ENCODE results near the gene OR10AD1. TPM values are rescaled to one million over a fixed set of nuclear protein-coding genes. Genes with fewer than 3 reads are reported as not detected.

OR10AD1 gene
- polyA plus RNA-seq, 1 donor from 2014 or later: not detected

- no peaks in the 10 kb centered on the region for H3K79me2 ChIP-seq (replicated peaks; ENCODE audit: insufficient read depth, low read length)
- TF ChIP-seq RAD21 (conservative IDR thresholded peaks at IDR 0.05) (no peak), SMC3 (conservative IDR thresholded peaks at IDR 0.05; ENCODE audit: poor library complexity) (no peak), TAF1 (IDR thresholded peaks at IDR 0.05; ENCODE audit: low read depth) (no peak), MXI1 (conservative IDR thresholded peaks at IDR 0.05; ENCODE audit: poor library complexity, severe bottlenecking) (no peak), REST (IDR thresholded peaks at IDR 0.05; ENCODE audit: borderline replicate concordance) (no peak), CTCF (IDR thresholded peaks at IDR 0.05; ENCODE audit: poor library complexity, severe bottlenecking) (no peak), EP300 (conservative IDR thresholded peaks at IDR 0.05; ENCODE audit: poor library complexity, severe bottlenecking) (no peak)
- no peaks in the 10 kb centered on the region for H3K9me2 ChIP-seq (ENCODE audit: insufficient read depth, low read length)
- no peaks in the 10 kb centered on the region for H4K20me1 ChIP-seq (ENCODE audit: insufficient read depth)
- no peak overlapping the region for H3K4me2 ChIP-seq (ENCODE audit: low read length)
- H3F3A ChIP-seq (ENCODE audit: insufficient read depth, low read length, poor library complexity, severe bottlenecking): no peaks in the 10 kb centered on the region
- no peaks in the 10 kb centered on the region for H3K36me3 ChIP-seq (ENCODE audit: insufficient read depth, low read length)
- peak overlapping the region; percentile 4 for H3K27ac ChIP-seq (ENCODE audit: low read length)
- no peaks in the 10 kb centered on the region for H3K9me3 ChIP-seq (ENCODE audit: low read length)
- H3K9ac ChIP-seq (ENCODE audit: low read length): peak overlapping the region; percentile 37
- H2AFZ ChIP-seq (ENCODE audit: low read depth, low read length): no peak overlapping the region
- no peaks in the 10 kb centered on the region for H3K27me3 ChIP-seq (ENCODE audit: insufficient read depth, low read depth, low read length)
- H3K4me3 ChIP-seq (ENCODE audit: low read length): peak overlapping the region; percentile 60
These were observed 5.0 kb downstream of the OR10AD1 start for GRCh38 chr12:48197971-48198671.

- peak overlapping the region; percentile 60 for H3K4me3 ChIP-seq (ENCODE audit: low read length)
These were observed 5.5 kb downstream of the OR10AD1 start for GRCh38 chr12:48197549-48197970.

More at GRCh38 chr12:48197549-48197970, 5.5 kb downstream of the OR10AD1 start:
- no peak overlapping the region for H3K9ac ChIP-seq (ENCODE audit: low read length)
- H3K4me2 ChIP-seq (ENCODE audit: low read length): no peak overlapping the region
- no peaks in the 10 kb centered on the region for H4K20me1 ChIP-seq (ENCODE audit: insufficient read depth)
- H3F3A ChIP-seq (ENCODE audit: insufficient read depth, low read length, poor library complexity, severe bottlenecking): no peaks in the 10 kb centered on the region
- no peaks in the 10 kb centered on the region for H3K27me3 ChIP-seq (ENCODE audit: insufficient read depth, low read depth, low read length)
- TF ChIP-seq TAF1 (IDR thresholded peaks at IDR 0.05; ENCODE audit: low read depth): no peak
- no peak for TF ChIP-seq SMC3 (conservative IDR thresholded peaks at IDR 0.05; ENCODE audit: poor library complexity)
- peak; percentile 51 for TF ChIP-seq CTCF (IDR thresholded peaks at IDR 0.05; ENCODE audit: poor library complexity, severe bottlenecking)
- no peak for TF ChIP-seq POLR2AphosphoS5 (IDR thresholded peaks at IDR 0.05)
- TF ChIP-seq REST (IDR thresholded peaks at IDR 0.05; ENCODE audit: borderline replicate concordance): no peak
- TF ChIP-seq EZH2 (IDR thresholded peaks at IDR 0.05; ENCODE audit: borderline replicate concordance, insufficient read depth, low read length, poor library complexity, severe bottlenecking): no peak
- H3K79me2 ChIP-seq (replicated peaks; ENCODE audit: insufficient read depth, low read length): no peaks in the 10 kb centered on the region
- H3K27ac ChIP-seq (ENCODE audit: low read length): peak overlapping the region; percentile 4
- no peaks in the 10 kb centered on the region for H3K9me2 ChIP-seq (ENCODE audit: insufficient read depth, low read length)
- no peaks in the 10 kb centered on the region for H3K9me3 ChIP-seq (ENCODE audit: low read length)
- H2AFZ ChIP-seq (ENCODE audit: low read depth, low read length): no peak overlapping the region
- H3K36me3 ChIP-seq (ENCODE audit: insufficient read depth, low read length): no peaks in the 10 kb centered on the region
